RWPE2 (cell line): ENCODE data around the gene OR2V2.
A peak's percentile ranks its signal among the peaks of the same experiment; 100 is the strongest.
"Not testable (repeated sequence)": the region's sequence is repeated elsewhere in the genome, so short reads cannot be mapped to it uniquely, and the experiment has no call there.

ENCODE experiments used
- ATAC-seq: fragments of 200-7000 bp; cut with Tn5 transposase; 3 replicates; pipeline ENCODE4 v1.9.1; 2021; ENCODE audit warnings: low read depth
- DNase-seq: peaks from one replicate; pipeline ENCODE4 v3.0.0-alpha.2; 2020; ENCODE audit warnings: low spot score
- H3K27ac ChIP-seq: fragments of 450-650 bp; 2 replicates; pipeline ENCODE4 v1.5.1; 2017; ENCODE audit warnings: mild to moderate bottlenecking; ENCODE audit not compliant: poor library complexity, severe bottlenecking
- H3K27me3 ChIP-seq: fragments of 250-450 bp; sonication (Bioruptor Pico); 2 replicates; pipeline ENCODE4 v1.5.1; 2021; ENCODE audit warnings: mild to moderate bottlenecking, moderate library complexity; ENCODE audit not compliant: insufficient read depth, poor library complexity, severe bottlenecking
- H3K36me3 ChIP-seq: fragments of 250-450 bp; sonication (Bioruptor Pico); 2 replicates; pipeline ENCODE4 v1.5.1; 2020; ENCODE audit warnings: low read depth, mild to moderate bottlenecking, moderate library complexity
- H3K4me1 ChIP-seq: fragments of 250-450 bp; sonication (Bioruptor Pico); 2 replicates; pipeline ENCODE4 v1.5.1; 2021; ENCODE audit warnings: mild to moderate bottlenecking, moderate library complexity; ENCODE audit not compliant: insufficient read depth, poor library complexity, severe bottlenecking
- H3K4me3 ChIP-seq: fragments of 250-450 bp; sonication (Bioruptor Pico); 2 replicates; pipeline ENCODE4 v1.5.1; 2021; ENCODE audit warnings: mild to moderate bottlenecking, moderate library complexity; ENCODE audit not compliant: severe bottlenecking
- H3K9me3 ChIP-seq: fragments of 250-450 bp; sonication (Bioruptor Pico); 2 replicates; pipeline ENCODE4 v1.5.1; 2021; ENCODE audit warnings: mild to moderate bottlenecking, moderate library complexity; ENCODE audit not compliant: severe bottlenecking
- TF ChIP-seq, protein P1 (sequence below): fragments of 450-650 bp; IDR thresholded peaks from one replicate; pipeline ENCODE4 v1.5.1; 2017; ENCODE audit warnings: mild to moderate bottlenecking, moderate library complexity; ENCODE audit not compliant: poor library complexity, severe bottlenecking

OR2V2 gene

DNA sequence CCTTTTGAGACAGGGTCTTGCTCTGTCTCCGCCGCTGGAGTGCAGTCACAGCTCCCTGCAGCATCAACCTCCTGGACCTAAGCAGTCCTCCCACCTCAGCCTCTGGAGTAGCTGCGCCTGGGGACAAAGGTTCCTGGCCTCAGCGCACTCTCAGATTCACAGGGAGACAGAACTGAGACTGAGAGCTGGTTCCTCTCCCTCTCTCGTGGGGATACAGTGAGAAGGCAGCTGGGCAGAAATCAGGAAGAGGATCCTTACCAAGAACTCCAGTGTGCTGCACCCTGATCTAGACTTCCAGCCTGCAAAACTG is 43.2 kb upstream of the OR2V2 start:
- H3K4me1 ChIP-seq, ATAC-seq, H3K4me3 ChIP-seq: not testable (repeated sequence)

DNA sequence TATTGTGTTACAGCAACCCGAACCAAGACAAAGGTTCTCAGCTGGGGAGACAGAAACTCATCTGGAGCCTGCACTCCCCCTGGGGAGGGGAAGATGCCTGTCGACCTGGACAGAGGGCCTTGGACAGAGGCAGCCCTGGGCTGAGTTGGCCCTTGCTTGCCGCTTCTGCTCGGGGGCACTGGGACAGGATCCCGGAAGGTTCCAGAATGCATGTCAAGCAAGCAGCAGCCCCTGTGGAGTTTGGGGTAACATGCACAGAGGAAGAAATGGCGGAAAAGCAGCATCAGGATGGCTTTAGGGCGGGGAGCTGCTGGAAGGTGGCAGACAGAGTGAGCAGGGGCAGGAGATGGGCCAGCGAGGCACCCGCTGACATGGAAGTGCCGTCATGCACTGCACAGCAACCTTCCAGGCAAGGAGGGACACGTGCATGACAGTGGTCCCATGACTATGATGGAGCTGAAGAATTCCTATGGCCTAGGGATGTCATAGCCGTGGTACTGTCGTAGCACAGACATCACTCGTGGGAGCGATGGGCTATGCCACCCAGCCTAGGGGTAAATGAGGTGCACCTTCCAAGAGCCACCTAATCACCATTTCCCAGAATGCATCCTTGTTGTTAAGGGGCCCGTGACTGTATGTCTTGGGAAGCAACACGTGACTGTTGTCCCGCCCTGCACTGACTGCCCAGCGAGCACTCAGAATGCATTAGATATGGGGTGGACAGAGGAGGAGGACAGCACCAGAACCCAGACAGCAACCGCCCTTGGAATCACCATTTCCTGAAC is 42.6 kb upstream of the OR2V2 start:
- H3K9me3 ChIP-seq, H3K27ac ChIP-seq, ATAC-seq, H3K36me3 ChIP-seq, H3K4me1 ChIP-seq, H3K27me3 ChIP-seq, H3K4me3 ChIP-seq: not testable (repeated sequence)
- peak; percentile 27 for DNase-seq

More for the DNA sequence above, 43.2 kb upstream of the OR2V2 start:
- H3K27me3 ChIP-seq, H3K36me3 ChIP-seq, H3K27ac ChIP-seq, H3K9me3 ChIP-seq: not testable (repeated sequence)
- DNase-seq: peak; percentile 38

DNA sequence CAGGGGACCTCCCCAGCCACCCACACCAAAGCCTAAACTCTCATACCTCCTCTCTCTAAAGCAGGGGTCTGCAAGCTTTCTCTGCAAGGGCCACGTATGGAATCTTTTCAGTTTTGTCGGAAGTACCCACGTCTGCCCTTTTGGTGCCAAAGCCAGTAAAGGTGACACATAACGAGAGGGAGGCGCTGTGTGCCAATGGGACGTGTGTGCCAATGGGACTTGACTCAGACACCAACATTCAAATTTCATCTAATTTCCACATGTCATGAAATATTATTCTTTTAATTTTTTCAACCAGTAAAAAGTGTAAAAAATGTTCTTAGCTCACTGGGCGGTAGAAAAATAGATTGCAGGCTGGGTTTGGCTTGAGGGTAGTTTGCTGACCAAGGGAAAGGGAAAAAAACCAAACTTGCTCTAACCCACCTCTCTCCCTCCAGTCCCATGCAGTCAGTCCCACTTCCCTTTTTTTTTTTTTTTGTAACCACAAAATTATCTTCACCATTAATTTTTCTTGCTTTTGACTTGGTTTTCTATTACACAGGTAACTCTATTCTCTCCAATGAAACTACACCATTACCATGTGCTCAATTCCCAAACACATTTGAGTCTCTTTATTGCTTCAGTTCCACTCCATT is 41.9 kb upstream of the OR2V2 start:
- H3K9me3 ChIP-seq: no peaks in the 10 kb centered on the region
- DNase-seq: no peak
- ATAC-seq: no peak
- TF ChIP-seq, protein P1, sequence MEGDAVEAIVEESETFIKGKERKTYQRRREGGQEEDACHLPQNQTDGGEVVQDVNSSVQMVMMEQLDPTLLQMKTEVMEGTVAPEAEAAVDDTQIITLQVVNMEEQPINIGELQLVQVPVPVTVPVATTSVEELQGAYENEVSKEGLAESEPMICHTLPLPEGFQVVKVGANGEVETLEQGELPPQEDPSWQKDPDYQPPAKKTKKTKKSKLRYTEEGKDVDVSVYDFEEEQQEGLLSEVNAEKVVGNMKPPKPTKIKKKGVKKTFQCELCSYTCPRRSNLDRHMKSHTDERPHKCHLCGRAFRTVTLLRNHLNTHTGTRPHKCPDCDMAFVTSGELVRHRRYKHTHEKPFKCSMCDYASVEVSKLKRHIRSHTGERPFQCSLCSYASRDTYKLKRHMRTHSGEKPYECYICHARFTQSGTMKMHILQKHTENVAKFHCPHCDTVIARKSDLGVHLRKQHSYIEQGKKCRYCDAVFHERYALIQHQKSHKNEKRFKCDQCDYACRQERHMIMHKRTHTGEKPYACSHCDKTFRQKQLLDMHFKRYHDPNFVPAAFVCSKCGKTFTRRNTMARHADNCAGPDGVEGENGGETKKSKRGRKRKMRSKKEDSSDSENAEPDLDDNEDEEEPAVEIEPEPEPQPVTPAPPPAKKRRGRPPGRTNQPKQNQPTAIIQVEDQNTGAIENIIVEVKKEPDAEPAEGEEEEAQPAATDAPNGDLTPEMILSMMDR: no peak
- no peaks in the 10 kb centered on the region for H3K36me3 ChIP-seq
- no peak overlapping the region for H3K27ac ChIP-seq
- H3K4me3 ChIP-seq: no peak overlapping the region
- peaks cover 3% of the 10 kb centered on the region for H3K27me3 ChIP-seq
- H3K4me1 ChIP-seq: no peaks in the 10 kb centered on the region

DNA sequence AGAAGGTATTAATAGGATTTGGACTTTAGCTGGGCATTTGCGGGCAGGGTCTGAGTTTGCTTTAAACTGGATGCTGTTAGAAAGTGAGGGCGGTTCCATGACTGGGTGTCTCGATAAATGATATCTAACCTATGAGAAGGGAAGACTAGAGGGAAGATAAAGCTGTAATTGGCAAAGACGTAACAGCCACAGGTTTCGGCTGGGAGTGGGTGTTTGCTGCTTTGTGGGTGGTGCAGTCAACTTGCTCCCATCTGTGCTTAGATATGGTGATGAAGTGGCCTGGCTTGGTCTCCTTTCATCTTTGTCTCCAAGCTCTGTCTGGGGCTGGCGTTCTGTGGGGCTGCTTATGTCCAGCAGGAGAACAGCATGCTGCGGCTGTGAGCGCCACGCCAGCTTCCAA is 39.7 kb upstream of the OR2V2 start:
- Histone ChIP-seq H3K27me3 (peaks cover 3% of the 10 kb centered on the region), H3K27ac (no peak overlapping the region), H3K36me3 (no peaks in the 10 kb centered on the region), H3K4me3 (no peak overlapping the region), H3K4me1 (no peaks in the 10 kb centered on the region), H3K9me3 (no peaks in the 10 kb centered on the region)
- ATAC-seq (no peak), DNase-seq (peak; percentile 27)
- TF ChIP-seq, protein P1: no peak

DNA sequence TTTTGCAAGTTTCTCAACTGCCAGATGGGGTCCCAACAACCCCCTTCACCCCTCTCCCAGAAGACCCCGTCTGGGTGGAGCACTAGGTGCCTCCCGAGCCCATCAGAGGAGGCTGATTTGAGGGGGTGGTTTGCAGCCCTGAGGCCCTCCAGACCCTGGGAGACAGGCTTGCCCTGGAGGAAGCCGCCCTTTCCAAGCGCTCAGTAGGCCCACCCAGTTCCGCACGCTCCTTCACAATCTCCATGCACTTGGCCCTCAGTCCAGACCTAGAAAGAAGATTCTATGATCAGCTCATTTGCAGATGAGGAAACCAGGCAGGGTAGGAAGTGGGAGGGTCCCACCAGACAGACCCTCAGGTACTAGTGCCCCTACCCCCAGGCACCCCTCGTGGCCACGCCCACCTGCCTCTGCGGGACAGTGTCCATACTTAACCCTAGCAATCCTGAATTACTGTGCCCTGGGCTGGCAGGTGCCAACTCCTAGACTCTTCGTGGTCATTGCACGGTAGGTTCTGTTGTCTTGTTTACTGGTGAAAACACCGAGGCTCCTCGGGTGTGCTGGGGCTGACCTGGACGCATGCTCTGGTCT is 38.7 kb upstream of the OR2V2 start:
- Histone ChIP-seq H3K9me3 (no peaks in the 10 kb centered on the region), H3K4me3 (no peak overlapping the region), H3K4me1 (no peaks in the 10 kb centered on the region), H3K27me3 (peaks cover 3% of the 10 kb centered on the region), H3K27ac (no peak overlapping the region), H3K36me3 (no peaks in the 10 kb centered on the region)
- ATAC-seq (no peak), DNase-seq (peak; percentile 78)
- TF ChIP-seq, protein P1: no peak
